HG03575 (cell line): ENCODE measurements around the gene TMA7B.

Source experiments
- ATAC-seq: cut with Tn5 transposase; IDR thresholded peaks from one replicate; pipeline ENCODE4 v1.9.1; 2021; ENCODE audit not compliant: unreplicated experiment, insufficient number of reproducible peaks, low FRiP score; ENCODE audit errors: extremely low read depth

The TMA7B gene

DNA sequence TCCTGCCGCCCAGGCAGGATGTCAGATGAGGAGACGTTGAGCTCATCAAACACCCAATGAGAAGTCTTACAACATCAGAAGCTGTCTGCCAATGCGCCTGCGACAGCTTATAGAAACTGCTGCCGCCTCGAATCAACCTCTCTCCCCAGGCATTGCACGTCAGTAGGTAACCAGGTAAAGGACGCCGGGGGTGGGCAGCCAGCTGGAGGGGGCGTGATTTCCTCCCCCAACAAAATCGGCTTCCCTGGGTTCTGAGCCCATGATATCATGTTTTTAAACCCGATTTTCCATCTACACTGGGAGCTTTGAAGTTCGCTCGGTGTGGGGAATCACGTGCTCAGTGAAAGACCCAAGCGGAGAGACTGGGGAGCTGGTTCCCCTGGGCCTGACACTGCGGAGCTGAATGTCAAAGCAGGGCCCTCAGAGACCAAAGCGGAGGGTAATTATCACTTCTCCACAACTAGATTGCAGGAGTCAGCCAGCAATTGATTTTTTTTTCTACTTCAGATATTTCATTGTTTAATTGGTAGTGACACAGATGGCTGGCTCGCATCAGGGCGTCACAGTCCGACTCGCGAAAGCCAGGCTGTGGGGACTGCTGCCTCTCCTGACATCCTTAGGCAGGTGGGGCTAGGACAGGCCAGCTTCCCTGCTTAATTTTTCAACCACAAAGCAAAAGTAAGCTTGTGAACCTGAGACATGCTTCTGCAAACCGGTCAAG, 49.9 kb downstream of the TMA7B start:
- no peak for ATAC-seq

DNA sequence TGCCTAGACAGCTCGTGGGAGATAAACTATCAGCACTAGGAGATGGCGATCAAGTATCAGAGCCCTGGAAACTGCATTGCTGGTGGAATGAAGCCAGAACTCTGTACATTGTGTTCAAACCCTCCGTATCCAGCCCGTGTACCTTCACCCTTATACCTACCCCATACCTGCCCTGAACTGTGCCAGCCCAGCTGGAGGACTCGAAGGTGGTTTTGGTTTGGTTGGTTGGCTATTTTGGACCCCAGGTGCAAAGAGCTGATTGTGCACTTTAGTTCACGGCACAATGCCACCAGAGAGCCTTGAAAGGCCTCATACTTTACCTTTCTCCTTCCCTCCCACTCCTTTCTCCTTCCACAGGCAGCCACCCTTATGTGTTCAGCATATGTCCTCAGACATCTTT, 50.5 kb downstream of the TMA7B start:
- ATAC-seq: no peak
